NCI-H1417 treated with DMSO at 0.1 percent for 48 hours (cell line): ENCODE measurements around the gene LDB2.

Experiments used
- DNase-seq: peaks from one replicate; lab custom pipeline; 2025; lab: John Stamatoyannopoulos, UW

The LDB2 gene

GRCh38 chr4:16685536-16685935, 212.9 kb downstream of the LDB2 start:
- no peak for DNase-seq

GRCh38 chr4:16684935-16685334, 213.5 kb downstream of the LDB2 start:
- DNase-seq: no peak

GRCh38 chr4:16684097-16684496, 214.3 kb downstream of the LDB2 start:
- no peak for DNase-seq

- no peak for DNase-seq
These were observed 215.5 kb downstream of the LDB2 start for GRCh38 chr4:16682975-16683374.

- DNase-seq: no peak
These were observed 221.2 kb downstream of the LDB2 start for GRCh38 chr4:16677001-16677944.

- DNase-seq: no peak
These were observed 222.1 kb downstream of the LDB2 start for GRCh38 chr4:16676230-16676770.

GRCh38 chr4:16674082-16674481, 224.4 kb downstream of the LDB2 start:
- no peak for DNase-seq

GRCh38 chr4:16672421-16672820, 226.0 kb downstream of the LDB2 start:
- no peak for DNase-seq

- DNase-seq: no peak
These were observed 226.7 kb downstream of the LDB2 start for GRCh38 chr4:16671741-16672140.

- no peak for DNase-seq
These were observed 227.7 kb downstream of the LDB2 start for GRCh38 chr4:16670727-16671126.

GRCh38 chr4:16669036-16669435, 229.4 kb downstream of the LDB2 start:
- DNase-seq: no peak

- DNase-seq: no peak
These were observed 230.0 kb downstream of the LDB2 start for GRCh38 chr4:16668488-16668887.

- no peak for DNase-seq
These were observed 231.0 kb downstream of the LDB2 start for GRCh38 chr4:16667464-16667863.

GRCh38 chr4:16665942-16666551, 232.4 kb downstream of the LDB2 start:
- DNase-seq: no peak

- DNase-seq: no peak
These were observed 234.7 kb downstream of the LDB2 start for GRCh38 chr4:16663732-16664131.

GRCh38 chr4:16663307-16663706, 235.1 kb downstream of the LDB2 start:
- no peak for DNase-seq

GRCh38 chr4:16661813-16662212, 236.6 kb downstream of the LDB2 start:
- no peak for DNase-seq

- no peak for DNase-seq
These were observed 237.8 kb downstream of the LDB2 start for GRCh38 chr4:16660656-16661055.

- no peak for DNase-seq
These were observed 238.8 kb downstream of the LDB2 start for GRCh38 chr4:16659694-16660093.

- no peak for DNase-seq
These were observed 239.4 kb downstream of the LDB2 start for GRCh38 chr4:16659079-16659478.

- no peak for DNase-seq
These were observed 240.3 kb downstream of the LDB2 start for GRCh38 chr4:16658183-16658582.

GRCh38 chr4:16655111-16655510, 243.3 kb downstream of the LDB2 start:
- DNase-seq: no peak

GRCh38 chr4:16652732-16653305, 245.6 kb downstream of the LDB2 start:
- no peak for DNase-seq
